H1 (cell line): ENCODE data around the gene AK6. TPM values are rescaled to one million over a fixed set of nuclear protein-coding genes. Genes with fewer than 3 reads are reported as not detected.

Experiments
- CTCF ChIA-PET: fragments of 300-600 bp; sonication (Branson Sonifier 250); formaldehyde crosslinking; loops from one replicate; lab custom pipeline; 2021; ENCODE audit not compliant: partially characterized antibody; lab: Charles Lee
- POLR2A ChIA-PET: fragments of 300-600 bp; sonication (Branson Sonifier 250); formaldehyde crosslinking; loops from one replicate; lab custom pipeline; 2021; ENCODE audit warnings: inconsistent platforms; ENCODE audit not compliant: partially characterized antibody; lab: Charles Lee
- DNase-seq, 2 experiments: peaks; one replicate each; pipeline versions ENCODE4 v3.0.0 to v3.0.0-alpha.2; 2010 to 2022; ENCODE audit warnings: low spot score in 2 of 2, low read depth in 1 of 2, mixed read lengths in 1 of 2
- FAIRE-seq: peaks from 2 replicates; lab custom pipeline; 2011; peaks lifted over from hg19 to GRCh38; lab: Jason Lieb, UNC
- H2AFZ ChIP-seq: 2 replicates; pipeline ENCODE4 v1.8.1; 2012; ENCODE audit warnings: low read length, inconsistent platforms
- H2AK5ac ChIP-seq: 2 replicates; pipeline ENCODE4 v1.6.1; 2013; ENCODE audit warnings: low read depth, low read length
- H2BK120ac ChIP-seq: replicated peaks from 2 replicates; pipeline ENCODE3; 2013; ENCODE audit warnings: low read depth, low read length, inconsistent platforms
- H2BK12ac ChIP-seq: 2 replicates; pipeline ENCODE4 v1.6.1; 2013; ENCODE audit warnings: low read depth, low read length
- H2BK15ac ChIP-seq: 2 replicates; pipeline ENCODE4 v1.6.1; 2013; ENCODE audit warnings: low read length
- H2BK20ac ChIP-seq: 2 replicates; pipeline ENCODE4 v1.6.1; 2013; ENCODE audit warnings: low read length
- H2BK5ac ChIP-seq: 2 replicates; pipeline ENCODE4 v1.6.1; 2013; ENCODE audit warnings: low read depth, low read length
- H3K14ac ChIP-seq: 2 replicates; pipeline ENCODE4 v1.6.1; 2013; ENCODE audit warnings: inconsistent platforms; ENCODE audit not compliant: insufficient read length
- H3K18ac ChIP-seq: 2 replicates; pipeline ENCODE4 v1.6.1; 2013; ENCODE audit warnings: low read length; ENCODE audit errors: extremely low read depth
- H3K23ac ChIP-seq: 2 replicates; pipeline ENCODE4 v1.6.1; 2013; ENCODE audit warnings: inconsistent platforms; ENCODE audit not compliant: insufficient read length
- H3K23me2 ChIP-seq: 2 replicates; pipeline ENCODE4 v1.6.1; 2013; ENCODE audit warnings: low read depth, low read length
- H3K27ac ChIP-seq: 2 replicates; pipeline ENCODE4 v1.6.1; 2011; ENCODE audit warnings: low read depth, low read length, inconsistent platforms
- H3K27me3 ChIP-seq, 4 experiments: replicated peaks in 1 of 4; 1 replicate in 1 of 4; 2 replicates in 3 of 4; pipeline versions ENCODE4 v1.6.1 to v1.8.1; 2011 to 2013; ENCODE audit warnings: low read length in 3 of 4, mild to moderate bottlenecking in 3 of 4, inconsistent platforms in 2 of 4, mixed read lengths in 2 of 4, moderate library complexity in 1 of 4; ENCODE audit not compliant: control insufficient read depth in 3 of 4, insufficient read depth in 3 of 4; ENCODE audit errors: extremely low read depth in 1 of 4
- H3K36me3 ChIP-seq, 4 experiments: 2 replicates each; pipeline versions ENCODE4 v1.6.1 to v1.8.1; 2011 to 2013; ENCODE audit warnings: mild to moderate bottlenecking in 4 of 4, low read length in 3 of 4, moderate library complexity in 2 of 4, control low read depth in 1 of 4, inconsistent platforms in 1 of 4; ENCODE audit not compliant: insufficient read depth in 4 of 4, control insufficient read depth in 2 of 4
- H3K4ac ChIP-seq: replicated peaks from 2 replicates; pipeline ENCODE3; 2013; ENCODE audit warnings: low read length, low read depth, mixed read lengths, inconsistent platforms; ENCODE audit not compliant: insufficient read length
- H3K4me1 ChIP-seq, 4 experiments: replicated peaks in 1 of 4; 1 replicate in 1 of 4; 2 replicates in 3 of 4; pipeline versions ENCODE4 v1.6.1 to v1.8.1; 2011 to 2013; ENCODE audit warnings: low read length in 3 of 4, inconsistent platforms in 2 of 4, mixed read lengths in 1 of 4; ENCODE audit not compliant: insufficient read depth in 4 of 4, control insufficient read depth in 3 of 4
- H3K4me2 ChIP-seq, 2 experiments: 2 replicates each; pipeline versions ENCODE4 v1.6.1 to v1.8.1; 2011 to 2013; ENCODE audit warnings: low read depth in 2 of 2, low read length in 2 of 2, control low read depth in 1 of 2, inconsistent platforms in 1 of 2, mild to moderate bottlenecking in 1 of 2; ENCODE audit not compliant: insufficient read depth in 1 of 2
- H3K4me3 ChIP-seq, 4 experiments: fragments of 200-600, 300-600 bp in 1 of 4; sonication (generic), shearing (Covaris generic), sonication (Bioruptor Twin) in 1 of 4; 2 replicates each; pipeline versions ENCODE4 v1.5.1 to v1.8.1; 2011 to 2016; ENCODE audit warnings: low read length in 4 of 4, low read depth in 3 of 4, control low read depth in 2 of 4, inconsistent platforms in 2 of 4, mild to moderate bottlenecking in 2 of 4, mixed read lengths in 1 of 4, moderate library complexity in 1 of 4; ENCODE audit not compliant: insufficient read depth in 2 of 4; ENCODE audit errors: extremely low read depth in 1 of 4
- H3K56ac ChIP-seq: replicated peaks from 2 replicates; pipeline ENCODE3; 2013; ENCODE audit warnings: low read depth, mild to moderate bottlenecking, mixed read lengths, low read length, inconsistent platforms; ENCODE audit not compliant: insufficient read length
- H3K79me1 ChIP-seq: 2 replicates; pipeline ENCODE4 v1.6.1; 2013; ENCODE audit warnings: low read depth, low read length, control low read depth
- H3K79me2 ChIP-seq, 2 experiments: 2 replicates each; pipeline versions ENCODE4 v1.6.1 to v1.8.1; 2012 to 2013; ENCODE audit warnings: low read length in 2 of 2, mild to moderate bottlenecking in 2 of 2, inconsistent platforms in 1 of 2; ENCODE audit not compliant: insufficient read depth in 2 of 2, control insufficient read depth in 1 of 2
- H3K9ac ChIP-seq, 4 experiments: replicated peaks in 1 of 4; 1 replicate in 1 of 4; 2 replicates in 3 of 4; pipeline versions ENCODE4 v1.6.1 to v1.8.1; 2011 to 2013; ENCODE audit warnings: low read depth in 3 of 4, low read length in 3 of 4, control low read depth in 2 of 4, mild to moderate bottlenecking in 2 of 4, moderate library complexity in 2 of 4, inconsistent platforms in 1 of 4; ENCODE audit errors: extremely low read depth in 1 of 4
- H3K9me3 ChIP-seq, 2 experiments: 2 replicates each; pipeline versions ENCODE4 v1.6.1 to v1.8.1; 2012 to 2013; ENCODE audit warnings: mild to moderate bottlenecking in 2 of 2, moderate library complexity in 2 of 2, control low read depth in 1 of 2, inconsistent platforms in 1 of 2, low read depth in 1 of 2, low read length in 1 of 2, mixed read lengths in 1 of 2; ENCODE audit not compliant: insufficient read depth in 2 of 2
- H4K20me1 ChIP-seq, 2 experiments: replicated peaks in 1 of 2; 2 replicates each; pipeline versions ENCODE3 to v1.8.1; 2011 to 2013; ENCODE audit warnings: inconsistent platforms in 2 of 2, low read length in 2 of 2, mild to moderate bottlenecking in 1 of 2; ENCODE audit not compliant: insufficient read depth in 2 of 2, control insufficient read depth in 1 of 2
- H4K5ac ChIP-seq: 2 replicates; pipeline ENCODE4 v1.6.1; 2013; ENCODE audit warnings: low read length, low read depth, mixed read lengths, inconsistent platforms; ENCODE audit not compliant: insufficient read length
- H4K8ac ChIP-seq: 2 replicates; pipeline ENCODE4 v1.8.0; 2013; ENCODE audit warnings: mild to moderate bottlenecking, moderate library complexity, low read length, inconsistent platforms; ENCODE audit not compliant: insufficient read depth; ENCODE audit errors: extremely low read depth
- H4K91ac ChIP-seq: replicated peaks from 2 replicates; pipeline ENCODE3; 2013; ENCODE audit warnings: low read length, mixed read lengths, inconsistent platforms; ENCODE audit not compliant: insufficient read length
- FOSL1 ChIP-seq: IDR thresholded peaks from 2 replicates; pipeline ENCODE4 v1.6.1; 2011; ENCODE audit warnings: mild to moderate bottlenecking, low read depth, low read length, moderate library complexity; ENCODE audit not compliant: insufficient read depth
- GTF2F1 ChIP-seq: IDR thresholded peaks from 2 replicates; pipeline ENCODE4 v1.6.1; 2012; ENCODE audit warnings: low read depth, low read length, improper control_type of control experiment, borderline replicate concordance
- KDM5A ChIP-seq: fragments of 200-600 bp; IDR thresholded peaks from 2 replicates; pipeline ENCODE4 v1.7.1; 2012; ENCODE audit warnings: mild to moderate bottlenecking, low read length, inconsistent platforms, mixed read lengths
- SUZ12 ChIP-seq: fragments of 200-600 bp; sonication (generic); IDR thresholded peaks from 2 replicates; pipeline ENCODE4 v1.6.1; 2012; ENCODE audit warnings: mild to moderate bottlenecking, inconsistent platforms, low read length, moderate library complexity, mixed read lengths
- TCF12 ChIP-seq: IDR thresholded peaks from 2 replicates; pipeline ENCODE4 v1.6.1; 2011; ENCODE audit warnings: low read depth, mild to moderate bottlenecking, low read length
- WGBS, 2 experiments: shearing (Covaris generic) in 1 of 2; methylation state at CpG; one replicate each; pipeline versions ENCODE4 v1.1.6 to v1.1.7; 2013 to 2015; ENCODE audit warnings: low lambda C conversion rate in 2 of 2, mixed read lengths in 2 of 2, inconsistent platforms in 1 of 2, low coverage in 1 of 2, missing lambda C conversion rate in 1 of 2; ENCODE audit not compliant: insufficient replicate concordance in 2 of 2, insufficient coverage in 1 of 2, insufficient read length in 1 of 2; ENCODE audit errors: extremely low coverage in 1 of 2, missing lambda C conversion rate in 1 of 2; 5-methylcytosine and 5-hydroxymethylcytosine counted together
- polyA plus RNA-seq, 7 experiments: library from polyadenylated mRNA; depleted of rRNA in 3 of 7; stranded (reverse) in 5 of 7; unstranded in 2 of 7; fragments of >200 nt in 5 of 7; fragments of 200-250 nt in 2 of 7; gene quantifications; 1 replicate in 5 of 7; 2 replicates in 1 of 7; 4 replicates in 1 of 7; pipeline versions ENCODE4 v1.2.1 to v1.2.3, GENCODE V29; 2011 to 2013; ENCODE audit warnings: missing spikeins in 2 of 7, mixed read lengths in 2 of 7
- total RNA-seq: library from RNA; stranded (reverse); fragmentation: NEBNext Ultra II Directional; extraction: Animal tissue kit (Norgen Biotek cat#: 25700); gene quantifications from 2 replicates; pipeline ENCODE4 v1.2.1, GENCODE V29; 2021

Gene AK6
- total and polyA plus RNA-seq, 2 of the 8 experiments (the other 6 are each of a cell fraction or from before 2014, with no cell fraction given): 22.5 to 51.2 TPM

DNA sequence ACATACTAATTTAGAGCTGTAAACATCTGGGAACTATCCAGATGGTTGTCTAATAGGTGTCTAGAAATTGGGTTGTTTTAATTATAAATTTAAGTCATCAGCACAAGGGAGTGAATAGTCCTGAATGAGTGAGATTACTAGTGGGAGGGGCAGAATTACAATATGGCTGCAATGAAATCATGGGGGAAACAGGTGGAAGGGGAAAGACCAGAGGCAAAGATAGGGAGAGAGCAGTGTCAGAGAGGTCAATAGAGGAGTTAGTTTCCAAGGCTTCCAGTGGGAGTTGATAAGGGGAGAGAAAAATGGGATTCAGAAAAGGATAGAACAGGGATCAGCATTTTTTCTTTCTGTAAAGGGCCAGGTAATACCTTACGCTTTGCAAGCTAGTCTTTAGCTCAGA lies 8.9 kb downstream of the AK6 start:
- CTCF ChIA-PET: interaction anchor here (1.4 kb wide), 2 partner anchors 80 to 94 kb away, joined by 3 read pairs; no protein-coding TSS in a partner anchor
- TF ChIP-seq TCF12 (no peak), GTF2F1 (no peak), FOSL1 (no peak), KDM5A (no peak), SUZ12 (no peak)

More for the DNA sequence above, 8.9 kb downstream of the AK6 start:
- Histone ChIP-seq H3K9ac (no peak overlapping the region), H2AFZ (no peak overlapping the region), H3K36me3 (peaks cover 0 to 23% (median 8%) of the 10 kb centered on the region in 4 experiments; a peak in 5 of 8 replicates), H3K4ac (no peak overlapping the region), H2BK120ac (no peak overlapping the region), H3K9me3 (no peaks in the 10 kb centered on the region), H2BK12ac (no peak overlapping the region), H3K27ac (no peak overlapping the region), H2AK5ac (no peak overlapping the region), H4K5ac (no peak overlapping the region), H4K91ac (no peak overlapping the region), H3K79me2 (peaks cover 0 to 31% of the 10 kb centered on the region in 2 experiments), H3K23me2 (no peaks in the 10 kb centered on the region), H3K14ac (no peak overlapping the region), H2BK20ac (no peak overlapping the region), H4K20me1 (peaks cover 1 to 4% of the 10 kb centered on the region in 2 experiments), H3K4me2 (no peak overlapping the region), H3K18ac (no peak overlapping the region), H3K79me1 (no peaks in the 10 kb centered on the region), H3K27me3 (no peaks in the 10 kb centered on the region), H3K4me1 (no peaks in the 10 kb centered on the region), H3K4me3 (no peak overlapping the region), H4K8ac (no peak overlapping the region), H2BK15ac (no peak overlapping the region), H2BK5ac (no peak overlapping the region), H3K56ac (no peak overlapping the region), H3K23ac (no peak overlapping the region)
- WGBS, 2 experiments: 100% methylated on average over 1 of the region's 1 CpG; no CpG with 5 or more reads in 1 of the 2 experiments
- POLR2A ChIA-PET: interaction anchor here (1.1 kb wide), 1 partner anchor 105 kb away, joined by 3 read pairs; no protein-coding TSS in a partner anchor
- DNase-seq (no peak), FAIRE-seq (no peak)
